ENCODE measurements around the gene DMD. TPM values are rescaled to one million over a fixed set of nuclear protein-coding genes. Genes with fewer than 3 reads are reported as not detected.
"Not testable (repeated sequence)": the region's sequence is repeated elsewhere in the genome, so short reads cannot be mapped to it uniquely, and the experiment has no call there.

The DMD gene
- total and polyA plus RNA-seq, 4 donors = 19.9 to 260 (median 111) TPM

DNA sequence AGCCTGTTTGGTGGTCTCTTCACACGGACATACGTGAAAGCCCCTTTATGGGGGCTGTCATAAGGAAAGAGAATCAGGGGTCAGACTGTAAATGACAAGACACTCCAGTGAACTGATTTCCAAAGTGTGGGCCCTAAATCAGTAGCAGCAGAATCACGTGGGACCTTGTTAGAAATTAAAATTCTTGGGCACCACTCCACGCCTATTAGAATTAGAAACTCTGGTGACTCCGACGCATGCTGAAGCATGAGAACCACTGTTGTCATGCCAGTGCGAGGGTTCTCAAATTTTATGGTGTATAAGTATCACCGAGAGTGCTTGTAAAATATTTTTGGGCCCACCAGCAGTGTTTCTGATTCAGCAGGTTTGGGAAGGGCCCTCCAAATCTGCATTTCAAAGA lies 672.8 kb downstream of the DMD start:
- no peak overlapping the region for H3K27ac ChIP-seq (ENCODE audit: low read depth in 1 of 2, low read length in 2 of 2)
- peaks cover 0 to 1% of the 10 kb centered on the region in 2 donors for H3K4me1 ChIP-seq (ENCODE audit: control insufficient read depth in 1 of 2, insufficient read depth in 2 of 2, low read length in 2 of 2)
- H3K36me3 ChIP-seq (ENCODE audit: control insufficient read depth in 1 of 2, insufficient read depth in 2 of 2, low read length in 1 of 2) = no peaks in the 10 kb centered on the region
- ATAC-seq (ENCODE audit: low FRiP score) = no peak
- no peaks in the 10 kb centered on the region for H3K9me3 ChIP-seq (ENCODE audit: control insufficient read depth, low read length)
- WGBS, 2 donors = 83 to 96% methylated on average over 8 of the region's 8 CpGs
- H3K27me3 ChIP-seq (ENCODE audit: control insufficient read depth in 1 of 2, insufficient read depth in 2 of 2, low read length in 1 of 2) = no peaks in the 10 kb centered on the region
- no peak for DNase-seq
- no peak overlapping the region for H3K4me3 ChIP-seq (ENCODE audit: low read length in 2 of 2)
- intact Hi-C loops (cut with DNase I) = loop anchor here in 1 of 2 donors (10.0 kb wide), 1 partner anchor 796 kb away; no protein-coding TSS in a partner anchor

DNA sequence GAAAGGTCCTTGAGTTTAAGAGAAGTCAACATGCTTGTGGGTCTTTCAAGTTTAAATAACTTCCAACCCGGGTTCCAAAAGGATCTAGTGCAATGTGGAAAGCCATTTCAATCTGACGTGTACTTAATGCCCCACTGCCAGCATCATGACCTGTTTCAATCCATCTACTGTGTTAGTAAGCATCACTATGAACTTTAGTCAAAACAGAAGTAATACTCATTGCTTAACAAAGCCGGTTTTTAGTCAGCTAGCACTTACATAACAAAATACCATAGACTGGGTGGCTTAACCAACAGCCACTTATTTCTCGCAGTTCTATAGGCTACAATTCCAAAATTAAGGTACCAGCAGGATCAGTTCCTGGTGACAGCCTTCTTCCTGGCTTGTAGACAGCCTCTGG lies 677.5 kb downstream of the DMD start:
- Histone ChIP-seq H3K36me3 (ENCODE audit: control insufficient read depth in 1 of 2, insufficient read depth in 2 of 2, low read length in 1 of 2) (no peaks in the 10 kb centered on the region), H3K4me3 (ENCODE audit: low read length in 2 of 2) (no peak overlapping the region), H3K27ac (ENCODE audit: low read depth in 1 of 2, low read length in 2 of 2) (no peak overlapping the region), H3K9me3 (ENCODE audit: control insufficient read depth, low read length) (no peaks in the 10 kb centered on the region), H3K4me1 (ENCODE audit: control insufficient read depth in 1 of 2, insufficient read depth in 2 of 2, low read length in 2 of 2) (peaks cover 0 to 1% of the 10 kb centered on the region in 2 donors), H3K27me3 (ENCODE audit: control insufficient read depth in 1 of 2, insufficient read depth in 2 of 2, low read length in 1 of 2) (no peaks in the 10 kb centered on the region)
- ATAC-seq (ENCODE audit: low FRiP score) (no peak), DNase-seq (no peak)
- 66 to 95% methylated on average over 4 of the region's 4 CpGs for WGBS, 2 donors
- intact Hi-C loops (cut with DNase I) = loop anchor here in 1 of 2 donors (10.0 kb wide), 1 partner anchor 801 kb away; no protein-coding TSS in a partner anchor

DNA sequence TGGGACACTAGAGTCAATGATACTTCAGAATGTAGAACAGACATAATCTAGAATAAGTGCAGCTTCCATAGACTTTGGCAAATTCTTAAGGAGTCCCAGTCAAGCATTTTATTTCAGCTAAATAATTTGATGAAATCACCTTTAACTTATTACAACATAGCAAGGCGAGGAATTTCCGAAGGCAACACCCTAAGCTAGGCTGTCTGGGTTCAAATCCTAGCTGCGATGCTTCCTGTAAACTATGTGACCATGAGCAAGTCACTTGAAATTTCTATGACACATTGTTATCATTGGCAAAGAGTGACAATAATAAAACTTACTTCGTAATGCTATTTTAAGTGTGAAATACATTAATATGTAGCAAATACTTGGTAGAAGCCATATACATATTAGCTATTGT lies 679.1 kb downstream of the DMD start:
- 37 to 47% methylated on average over 4 of the region's 4 CpGs for WGBS, 2 donors
- ATAC-seq (ENCODE audit: low FRiP score) (no peak), DNase-seq (no peak)
- intact Hi-C loops (cut with DNase I) = loop anchor here in 1 of 2 donors (10.0 kb wide), 1 partner anchor 803 kb away; no protein-coding TSS in a partner anchor
- Histone ChIP-seq H3K27me3 (ENCODE audit: control insufficient read depth in 1 of 2, insufficient read depth in 2 of 2, low read length in 1 of 2) (no peaks in the 10 kb centered on the region), H3K36me3 (ENCODE audit: control insufficient read depth in 1 of 2, insufficient read depth in 2 of 2, low read length in 1 of 2) (no peaks in the 10 kb centered on the region), H3K9me3 (ENCODE audit: control insufficient read depth, low read length) (no peaks in the 10 kb centered on the region), H3K27ac (ENCODE audit: low read depth in 1 of 2, low read length in 2 of 2) (no peak overlapping the region), H3K4me1 (ENCODE audit: control insufficient read depth in 1 of 2, insufficient read depth in 2 of 2, low read length in 2 of 2) (peaks cover 0 to 1% of the 10 kb centered on the region in 2 donors), H3K4me3 (ENCODE audit: low read length in 2 of 2) (no peak overlapping the region)

DNA sequence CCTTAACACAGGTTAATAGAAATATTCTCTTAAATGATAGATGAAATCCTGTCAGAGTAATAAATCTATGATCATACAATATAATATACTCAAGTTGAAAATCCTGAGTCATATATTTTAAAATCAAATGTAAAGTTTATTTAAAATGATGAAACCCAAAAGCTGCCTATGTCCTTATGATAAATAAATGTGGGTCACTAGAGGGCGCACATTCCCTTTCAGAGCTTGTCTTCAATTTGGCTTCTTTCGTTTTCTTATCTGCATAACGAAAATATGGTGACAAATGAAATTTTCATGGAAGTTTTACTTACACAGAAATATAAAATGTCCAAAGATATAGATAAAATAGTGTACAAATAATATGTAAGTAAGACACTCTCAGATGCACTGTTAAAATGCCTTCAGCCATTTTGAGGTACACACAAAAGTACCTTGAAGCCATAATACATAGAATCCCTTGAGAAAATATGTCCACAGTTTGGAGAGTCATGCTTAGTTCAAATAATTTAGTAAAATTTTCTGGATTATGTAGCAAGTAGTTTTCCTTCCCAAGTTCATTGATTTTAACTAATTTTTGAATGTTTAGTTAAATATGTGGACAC lies 680.4 kb downstream of the DMD start:
- Histone ChIP-seq H3K36me3 (ENCODE audit: control insufficient read depth in 1 of 2, insufficient read depth in 2 of 2, low read length in 1 of 2) (no peaks in the 10 kb centered on the region), H3K27me3 (ENCODE audit: control insufficient read depth in 1 of 2, insufficient read depth in 2 of 2, low read length in 1 of 2) (no peaks in the 10 kb centered on the region), H3K4me3 (ENCODE audit: low read length in 2 of 2) (no peak overlapping the region), H3K9me3 (ENCODE audit: control insufficient read depth, low read length) (no peaks in the 10 kb centered on the region), H3K4me1 (ENCODE audit: control insufficient read depth in 1 of 2, insufficient read depth in 2 of 2, low read length in 2 of 2) (no peaks in the 10 kb centered on the region), H3K27ac (ENCODE audit: low read depth in 1 of 2, low read length in 2 of 2) (no peak overlapping the region)
- no peak for ATAC-seq (ENCODE audit: low FRiP score)
- intact Hi-C loops (cut with DNase I) = loop anchor here in 1 of 2 donors (10.0 kb wide), 1 partner anchor 804 kb away; no protein-coding TSS in a partner anchor
- no peak for DNase-seq
- 0 to 1% methylated on average over 3 of the region's 3 CpGs for WGBS, 2 donors

DNA sequence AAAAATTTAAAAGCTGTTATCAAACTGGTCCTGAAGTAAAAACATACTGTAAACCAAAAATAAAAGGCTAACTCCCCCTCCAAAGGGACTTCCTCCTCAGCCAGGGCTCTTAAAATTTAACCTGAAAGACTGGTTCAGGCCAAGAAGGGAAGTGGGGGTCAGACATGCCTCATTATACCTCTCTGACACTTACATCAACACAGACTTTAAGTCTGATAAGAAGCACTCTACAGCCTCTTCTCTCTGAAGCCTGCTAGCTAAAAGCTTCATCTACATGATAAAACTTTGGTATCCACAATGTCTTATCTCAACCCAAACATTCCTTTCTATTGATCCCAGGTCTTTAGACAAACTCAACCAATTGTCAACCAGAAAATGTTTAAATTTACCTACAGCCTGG lies 682.9 kb downstream of the DMD start:
- intact Hi-C loops (cut with DNase I); ATAC-seq (ENCODE audit: low FRiP score); H3K4me3 ChIP-seq (ENCODE audit: low read length in 2 of 2); H3K27ac ChIP-seq (ENCODE audit: low read depth in 1 of 2, low read length in 2 of 2); H3K27me3 ChIP-seq (ENCODE audit: control insufficient read depth in 1 of 2, insufficient read depth in 2 of 2, low read length in 1 of 2); H3K36me3 ChIP-seq (ENCODE audit: control insufficient read depth in 1 of 2, insufficient read depth in 2 of 2, low read length in 1 of 2); H3K9me3 ChIP-seq (ENCODE audit: control insufficient read depth, low read length); DNase-seq; H3K4me1 ChIP-seq (ENCODE audit: control insufficient read depth in 1 of 2, insufficient read depth in 2 of 2, low read length in 2 of 2): not testable (repeated sequence)

DNA sequence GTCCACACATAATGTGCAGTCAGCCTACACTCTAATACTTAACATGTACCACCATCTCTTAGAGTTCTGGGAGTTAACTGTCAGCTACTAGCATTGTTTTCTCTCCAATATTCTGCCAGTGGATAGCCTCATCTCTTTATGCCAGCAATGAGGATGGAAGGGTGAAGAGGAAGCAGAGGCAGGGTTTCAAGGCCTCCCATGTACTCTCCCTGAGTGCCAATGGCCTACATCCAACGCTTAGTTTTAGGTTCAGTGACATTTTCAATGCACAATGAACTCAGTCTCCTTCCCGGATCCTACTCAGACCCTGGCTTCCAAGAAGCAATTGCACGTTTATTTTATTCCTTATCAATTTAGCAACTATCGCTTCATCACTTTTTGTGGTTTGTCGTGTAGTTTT lies 686.1 kb downstream of the DMD start:
- intact Hi-C loops (cut with DNase I) = no loop called here
- DNase-seq (no peak), ATAC-seq (ENCODE audit: low FRiP score) (no peak)
- Histone ChIP-seq H3K9me3 (ENCODE audit: control insufficient read depth, low read length) (no peaks in the 10 kb centered on the region), H3K4me3 (ENCODE audit: low read length in 2 of 2) (no peak overlapping the region), H3K27ac (ENCODE audit: low read depth in 1 of 2, low read length in 2 of 2) (no peak overlapping the region), H3K4me1 (ENCODE audit: control insufficient read depth in 1 of 2, insufficient read depth in 2 of 2, low read length in 2 of 2) (no peaks in the 10 kb centered on the region), H3K36me3 (ENCODE audit: control insufficient read depth in 1 of 2, insufficient read depth in 2 of 2, low read length in 1 of 2) (no peaks in the 10 kb centered on the region), H3K27me3 (ENCODE audit: control insufficient read depth in 1 of 2, insufficient read depth in 2 of 2, low read length in 1 of 2) (no peaks in the 10 kb centered on the region)
- 81 to 91% methylated on average over 5 of the region's 5 CpGs for WGBS, 2 donors

DNA sequence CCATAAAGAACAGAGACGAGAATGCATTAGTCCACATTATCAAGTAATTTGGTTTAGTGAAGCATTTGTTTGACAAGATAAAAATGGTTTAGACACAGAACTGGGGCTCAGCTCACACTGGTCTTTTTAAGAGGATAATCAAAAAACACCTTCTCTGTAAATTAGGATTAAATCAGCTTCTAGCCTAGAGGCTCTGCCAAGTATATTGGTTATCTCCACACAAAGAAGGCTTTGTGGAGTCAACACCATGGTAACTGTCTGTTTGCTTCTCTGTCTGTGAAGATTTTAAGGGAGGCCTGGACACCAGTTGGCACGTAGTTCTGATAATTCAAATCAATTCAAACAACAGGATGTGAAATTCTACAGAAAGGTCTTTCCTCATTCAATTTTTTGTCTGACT lies 687.0 kb downstream of the DMD start:
- ATAC-seq (ENCODE audit: low FRiP score) (no peak), DNase-seq (no peak)
- H3K4me1 ChIP-seq (ENCODE audit: control insufficient read depth in 1 of 2, insufficient read depth in 2 of 2, low read length in 2 of 2) = no peaks in the 10 kb centered on the region
- 86 to 95% methylated on average over 2 of the region's 2 CpGs for WGBS, 2 donors
- no peaks in the 10 kb centered on the region for H3K27me3 ChIP-seq (ENCODE audit: control insufficient read depth in 1 of 2, insufficient read depth in 2 of 2, low read length in 1 of 2)
- H3K36me3 ChIP-seq (ENCODE audit: control insufficient read depth in 1 of 2, insufficient read depth in 2 of 2, low read length in 1 of 2) = no peaks in the 10 kb centered on the region
- no peak overlapping the region for H3K27ac ChIP-seq (ENCODE audit: low read depth in 1 of 2, low read length in 2 of 2)
- intact Hi-C loops (cut with DNase I) = no loop called here
- H3K9me3 ChIP-seq (ENCODE audit: control insufficient read depth, low read length) = no peaks in the 10 kb centered on the region
- H3K4me3 ChIP-seq (ENCODE audit: low read length in 2 of 2) = no peak overlapping the region

DNA sequence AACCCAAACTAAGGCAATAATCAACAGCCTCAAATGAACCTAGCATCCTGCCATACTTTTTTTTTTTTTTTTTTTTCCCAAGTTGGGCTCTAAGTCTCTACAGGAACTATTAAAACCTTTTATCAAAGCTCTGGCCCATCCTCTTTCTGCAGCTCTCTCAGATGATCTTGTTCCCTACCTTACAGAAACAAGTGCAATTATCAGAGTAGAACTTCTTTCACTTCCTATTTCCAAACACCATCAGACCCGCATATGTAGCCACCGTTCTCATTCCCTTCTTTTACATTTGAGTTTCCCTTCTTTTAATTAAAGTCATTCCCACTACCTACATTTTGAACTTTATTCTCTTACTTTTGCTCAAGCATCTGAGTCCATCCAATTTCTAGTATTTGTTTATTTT lies 690.6 kb downstream of the DMD start:
- ATAC-seq (ENCODE audit: low FRiP score) = no peak

DNA sequence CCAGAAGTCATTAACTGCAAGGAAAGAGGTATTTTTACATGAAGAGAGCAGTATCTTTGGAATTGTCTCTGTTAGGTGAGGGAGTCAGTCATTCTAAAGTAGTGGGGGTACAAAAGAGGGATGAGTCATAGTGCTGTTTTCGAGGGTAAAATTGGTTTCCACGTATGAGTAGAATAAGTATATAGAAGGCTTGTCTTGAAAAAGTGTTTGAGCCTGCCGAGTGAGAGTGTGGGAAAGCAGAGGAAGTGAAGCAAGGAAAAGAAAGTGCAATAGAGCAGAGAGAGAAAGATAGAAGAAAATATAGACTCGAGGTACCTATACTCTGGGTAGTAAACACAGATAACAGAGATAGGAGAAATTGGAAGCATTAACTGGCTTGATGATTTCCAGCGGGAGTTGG lies 696.4 kb downstream of the DMD start:
- Histone ChIP-seq H3K27me3 (ENCODE audit: control insufficient read depth in 1 of 2, insufficient read depth in 2 of 2, low read length in 1 of 2) (no peaks in the 10 kb centered on the region), H3K36me3 (ENCODE audit: control insufficient read depth in 1 of 2, insufficient read depth in 2 of 2, low read length in 1 of 2) (no peaks in the 10 kb centered on the region), H3K9me3 (ENCODE audit: control insufficient read depth, low read length) (no peaks in the 10 kb centered on the region), H3K4me1 (ENCODE audit: control insufficient read depth in 1 of 2, insufficient read depth in 2 of 2, low read length in 2 of 2) (no peaks in the 10 kb centered on the region), H3K27ac (ENCODE audit: low read depth in 1 of 2, low read length in 2 of 2) (no peak overlapping the region), H3K4me3 (ENCODE audit: low read length in 2 of 2) (no peak overlapping the region)
- intact Hi-C loops (cut with DNase I) = no loop called here
- no peak for DNase-seq
- no peak for ATAC-seq (ENCODE audit: low FRiP score)
- WGBS, 2 donors = 69 to 87% methylated on average over 5 of the region's 5 CpGs

More for the DNA sequence above, 690.6 kb downstream of the DMD start:
- no peaks in the 10 kb centered on the region for H3K4me1 ChIP-seq (ENCODE audit: control insufficient read depth in 1 of 2, insufficient read depth in 2 of 2, low read length in 2 of 2)
- H3K27me3 ChIP-seq (ENCODE audit: control insufficient read depth in 1 of 2, insufficient read depth in 2 of 2, low read length in 1 of 2) = no peaks in the 10 kb centered on the region
- no peaks in the 10 kb centered on the region for H3K9me3 ChIP-seq (ENCODE audit: control insufficient read depth, low read length)
- no peaks in the 10 kb centered on the region for H3K36me3 ChIP-seq (ENCODE audit: control insufficient read depth in 1 of 2, insufficient read depth in 2 of 2, low read length in 1 of 2)
- DNase-seq = no peak
- no peak overlapping the region for H3K27ac ChIP-seq (ENCODE audit: low read depth in 1 of 2, low read length in 2 of 2)
- intact Hi-C loops (cut with DNase I) = no loop called here
- 89 to 95% methylated on average over 2 of the region's 2 CpGs for WGBS, 2 donors
- H3K4me3 ChIP-seq (ENCODE audit: low read length in 2 of 2) = no peak overlapping the region

Data from aorta (tissue), 5 donors.